Stomach (tissue), 9 donors: ENCODE measurements around the gene SPRR1B. TPM values are rescaled to one million over a fixed set of nuclear protein-coding genes. Genes with fewer than 3 reads are reported as not detected.
"Not testable (repeated sequence)": the region's sequence is repeated elsewhere in the genome, so short reads cannot be mapped to it uniquely, and the experiment has no call there.

Experiments used
- DNase-seq, 2 donors: peaks; one replicate each; pipeline versions ENCODE4 v3.0.0 to v3.0.0-alpha.2; 2013 to 2019
- H3K27ac ChIP-seq, 5 donors: fragments of 200-600 bp in 4 of 5; sonication (generic) in 4 of 5; one replicate each; pipeline ENCODE4 v1.5.1; 2013 to 2019; ENCODE audit warnings: mild to moderate bottlenecking in 1 of 5, moderate library complexity in 1 of 5
- H3K27me3 ChIP-seq, 3 donors: fragments of 200-600 bp; sonication (generic); one replicate each; pipeline ENCODE4 v1.5.1; 2017 to 2019; ENCODE audit warnings: mixed run types in 1 of 3
- H3K36me3 ChIP-seq, 4 donors: fragments of 200-600 bp; sonication (generic); 1 replicate in 3 of 4; 2 replicates in 1 of 4; pipeline ENCODE4 v1.5.1; 2016 to 2019
- H3K4me1 ChIP-seq, 4 donors: fragments of 200-600 bp; sonication (generic); one replicate each; pipeline ENCODE4 v1.5.1; 2016 to 2019
- H3K4me3 ChIP-seq, 4 donors: fragments of 200-600 bp; sonication (generic) in 3 of 4; one replicate each; pipeline ENCODE4 v1.5.1; 2016 to 2019; ENCODE audit warnings: mild to moderate bottlenecking in 1 of 4
- H3K9me3 ChIP-seq, 4 donors: fragments of 200-600 bp; sonication (generic); one replicate each; pipeline ENCODE4 v1.5.1; 2016 to 2019
- CTCF ChIP-seq, 7 experiments: fragments of 450-650 bp in 4 of 7; fragments of 200-600 bp in 3 of 7; sonication (generic) in 3 of 7; IDR thresholded peaks; one replicate each; pipeline ENCODE4 v1.5.1; 2016 to 2019; ENCODE audit warnings: antibody characterized with exemption in 7 of 7, control low read depth in 2 of 7, mild to moderate bottlenecking in 1 of 7
- EP300 ChIP-seq: sonication (generic); formaldehyde crosslinking; IDR thresholded peaks from one replicate; pipeline ENCODE4 v1.6.1; 2017; ENCODE audit warnings: antibody characterized with exemption
- POLR2A ChIP-seq, 4 donors: fragments of 450-650 bp; IDR thresholded peaks; one replicate each; pipeline ENCODE4 v1.6.1; 2016; ENCODE audit warnings: antibody characterized with exemption in 4 of 4, control low read depth in 2 of 4, mild to moderate bottlenecking in 1 of 4, moderate library complexity in 1 of 4
- POLR2AphosphoS5 ChIP-seq, 3 donors: sonication (generic); formaldehyde crosslinking; IDR thresholded peaks; one replicate each; pipeline ENCODE4 v1.6.1; 2016; ENCODE audit warnings: antibody characterized with exemption in 3 of 3
- WGBS, 5 donors: extraction: QIAGEN DNeasy Blood & Tissue Kit in 3 of 5; methylation state at CpG; one replicate each; pipeline versions ENCODE4 v1.1.5 to v1.1.7; 2013 to 2018; 5-methylcytosine and 5-hydroxymethylcytosine counted together
- intact Hi-C: fragments of 100-400 bp; cut with DNase I; formaldehyde crosslinking; loops from one replicate; pipeline ENCODE4 v1.15.1; 2023; ENCODE audit warnings: low total_unique reads
- polyA plus RNA-seq, 3 donors: library from polyadenylated mRNA; stranded (reverse); fragments of 200-250 nt; gene quantifications; one replicate each; pipeline ENCODE4 v1.2.3, GENCODE V29; 2013
- total RNA-seq, 5 donors: library from RNA; depleted of rRNA; stranded (reverse); fragments of >200 nt; gene quantifications; one replicate each; pipeline versions ENCODE4 v1.1.0 to v1.2.3, GENCODE V29; 2014 to 2016
- donor health status: healthy with polysubstance abuse.
- donor health status: Bipolar disorder and iron deficiency.
- donor health status: healthy.

SPRR1B gene
- total and polyA plus RNA-seq, 8 donors: 6.1 to 122 TPM; not detected in 6

- DNase-seq: no peak
- no peaks in the 10 kb centered on the region for H3K27me3 ChIP-seq
- no peak overlapping the region for H3K27ac ChIP-seq
- intact Hi-C loops: no loop called here
- no peak overlapping the region for H3K4me3 ChIP-seq
- peaks cover 0 to 8% (median 2%) of the 10 kb centered on the region in 4 donors for H3K9me3 ChIP-seq
- H3K4me1 ChIP-seq: no peaks in the 10 kb centered on the region
- no peaks in the 10 kb centered on the region for H3K36me3 ChIP-seq
- TF ChIP-seq EP300: no peak
- TF ChIP-seq POLR2AphosphoS5 (IDR thresholded peaks at IDR 0.05): no peak
- TF ChIP-seq POLR2A (IDR thresholded peaks at IDR 0.05): no peak
- no peak for TF ChIP-seq CTCF (IDR thresholded peaks at IDR 0.05)
- WGBS, 5 donors: 21 to 44% (median 35%) methylated on average over 7 of the region's 7 CpGs
Observed at GRCh38 chr1:152997901-152998300, 33.1 kb upstream of the SPRR1B start.

- DNase-seq: no peak
- no peaks in the 10 kb centered on the region for H3K27me3 ChIP-seq
- H3K27ac ChIP-seq: no peak overlapping the region
- no peaks in the 10 kb centered on the region for H3K36me3 ChIP-seq
- H3K4me3 ChIP-seq: no peak overlapping the region
- H3K4me1 ChIP-seq: no peaks in the 10 kb centered on the region
- intact Hi-C loops: no loop called here
- H3K9me3 ChIP-seq: peaks cover 0 to 8% (median 2%) of the 10 kb centered on the region in 4 donors
- TF ChIP-seq EP300: no peak
- 73 to 87% (median 81%) methylated on average over 4 of the region's 4 CpGs for WGBS, 5 donors
Observed at GRCh38 chr1:152998476-152998875, 32.5 kb upstream of the SPRR1B start.

GRCh38 chr1:152999818-153000217, 31.2 kb upstream of the SPRR1B start:
- Histone ChIP-seq H3K27me3 (no peaks in the 10 kb centered on the region), H3K4me3 (no peak overlapping the region), H3K36me3 (no peaks in the 10 kb centered on the region), H3K9me3 (peaks cover 0 to 8% (median 2%) of the 10 kb centered on the region in 4 donors), H3K4me1 (no peaks in the 10 kb centered on the region), H3K27ac (no peak overlapping the region)
- intact Hi-C loops: no loop called here
- DNase-seq: no peak
- no peak for TF ChIP-seq EP300
- no peak for TF ChIP-seq CTCF (IDR thresholded peaks at IDR 0.05)
- no peak for TF ChIP-seq POLR2A (IDR thresholded peaks at IDR 0.05)
- no peak for TF ChIP-seq POLR2AphosphoS5 (IDR thresholded peaks at IDR 0.05)
- 55 to 74% (median 71%) methylated on average over 6 of the region's 6 CpGs for WGBS, 5 donors

- H3K4me1 ChIP-seq: no peaks in the 10 kb centered on the region
- TF ChIP-seq POLR2AphosphoS5 (IDR thresholded peaks at IDR 0.05) (no peak), CTCF (IDR thresholded peaks at IDR 0.05) (no peak), POLR2A (IDR thresholded peaks at IDR 0.05) (no peak), EP300 (no peak)
- WGBS, 5 donors: 80 to 100% (median 100%) methylated on average over 1 of the region's 1 CpG
- H3K9me3 ChIP-seq: peaks cover 0 to 4% (median 0%) of the 10 kb centered on the region in 4 donors
- no peak for DNase-seq
- H3K27me3 ChIP-seq: no peaks in the 10 kb centered on the region
- intact Hi-C loops: no loop called here
- H3K4me3 ChIP-seq: no peak overlapping the region
- no peaks in the 10 kb centered on the region for H3K36me3 ChIP-seq
- no peak overlapping the region for H3K27ac ChIP-seq
Observed at GRCh38 chr1:153000294-153000693, 30.7 kb upstream of the SPRR1B start.

- Histone ChIP-seq H3K4me3 (no peak within 1 kb of the TSS), H3K9me3 (no peaks in the 10 kb centered on the region), H3K27me3 (no peaks in the 10 kb centered on the region), H3K36me3 (no peaks in the 10 kb centered on the region), H3K27ac (no peak within 1 kb of the TSS), H3K4me1 (no peaks in the 10 kb centered on the region)
- TF ChIP-seq CTCF (IDR thresholded peaks at IDR 0.05) (no peak), POLR2A (IDR thresholded peaks at IDR 0.05) (no peak), EP300 (no peak), POLR2AphosphoS5 (IDR thresholded peaks at IDR 0.05) (no peak)
- no peak for DNase-seq
- intact Hi-C loops: no loop called here
- 63 to 69% (median 64%) methylated on average over 2 of the region's 2 CpGs for WGBS, 5 donors
Observed at GRCh38 chr1:153001382-153001781, 29.6 kb upstream of the SPRR1B start, which contains the start of gene SPRR3. TSS of gene SPRR3 (plus strand) at chr1:153001749. CDS start at chr1:153003021, 1,272 bp downstream.

- DNase-seq, H3K9me3 ChIP-seq, H3K4me3 ChIP-seq, H3K27me3 ChIP-seq, H3K27ac ChIP-seq, H3K36me3 ChIP-seq, intact Hi-C loops, H3K4me1 ChIP-seq: not testable (repeated sequence)
- WGBS, 5 donors: 80 to 85% (median 85%) methylated on average over 8 of the region's 8 CpGs
Observed at GRCh38 chr1:153011235-153011758, 19.7 kb upstream of the SPRR1B start.

GRCh38 chr1:153021829-153022228, 9.2 kb upstream of the SPRR1B start:
- H3K4me1 ChIP-seq, H3K27ac ChIP-seq, intact Hi-C loops, H3K9me3 ChIP-seq, H3K27me3 ChIP-seq, DNase-seq, H3K36me3 ChIP-seq, H3K4me3 ChIP-seq: not testable (repeated sequence)
- whole genome bisulfite sequencing, 5 donors: 11 to 17% (median 13%) methylated on average over 2 of the region's 2 CpGs

GRCh38 chr1:153022340-153022739, 8.7 kb upstream of the SPRR1B start:
- DNase-seq, H3K27me3 ChIP-seq, H3K4me1 ChIP-seq, H3K36me3 ChIP-seq, H3K27ac ChIP-seq, H3K4me3 ChIP-seq, intact Hi-C loops, H3K9me3 ChIP-seq: not testable (repeated sequence)
- WGBS, 5 donors: 32 to 55% (median 44%) methylated on average over 9 of the region's 9 CpGs
